GM15510 (cell line): ENCODE results near the gene RRBP1.

ENCODE experiments used
- POLR2A ChIP-seq: IDR thresholded peaks from 3 replicates; pipeline ENCODE4 v1.6.1; 2011; ENCODE audit warnings: borderline replicate concordance; ENCODE audit not compliant: insufficient read length; ENCODE audit errors: extremely low read depth

Gene RRBP1

DNA sequence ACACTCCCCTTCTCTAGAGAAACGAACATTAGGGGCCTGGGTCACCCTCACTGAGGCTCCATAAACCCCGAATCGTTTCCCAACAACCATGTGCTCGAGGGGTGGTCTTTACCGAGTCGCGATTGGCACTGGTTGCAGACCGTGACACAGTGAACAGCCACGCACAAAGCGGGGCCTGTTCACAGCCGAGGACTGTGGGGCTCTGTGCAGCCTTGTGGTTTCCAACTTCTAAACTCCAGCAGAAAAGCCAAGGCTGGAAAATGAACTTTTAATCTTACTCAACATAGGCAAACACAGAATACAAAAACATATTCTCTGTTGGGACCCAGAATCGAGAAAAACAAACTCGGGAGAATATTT, 19.0 kb downstream of the RRBP1 start:
- no peak for TF ChIP-seq POLR2A

DNA sequence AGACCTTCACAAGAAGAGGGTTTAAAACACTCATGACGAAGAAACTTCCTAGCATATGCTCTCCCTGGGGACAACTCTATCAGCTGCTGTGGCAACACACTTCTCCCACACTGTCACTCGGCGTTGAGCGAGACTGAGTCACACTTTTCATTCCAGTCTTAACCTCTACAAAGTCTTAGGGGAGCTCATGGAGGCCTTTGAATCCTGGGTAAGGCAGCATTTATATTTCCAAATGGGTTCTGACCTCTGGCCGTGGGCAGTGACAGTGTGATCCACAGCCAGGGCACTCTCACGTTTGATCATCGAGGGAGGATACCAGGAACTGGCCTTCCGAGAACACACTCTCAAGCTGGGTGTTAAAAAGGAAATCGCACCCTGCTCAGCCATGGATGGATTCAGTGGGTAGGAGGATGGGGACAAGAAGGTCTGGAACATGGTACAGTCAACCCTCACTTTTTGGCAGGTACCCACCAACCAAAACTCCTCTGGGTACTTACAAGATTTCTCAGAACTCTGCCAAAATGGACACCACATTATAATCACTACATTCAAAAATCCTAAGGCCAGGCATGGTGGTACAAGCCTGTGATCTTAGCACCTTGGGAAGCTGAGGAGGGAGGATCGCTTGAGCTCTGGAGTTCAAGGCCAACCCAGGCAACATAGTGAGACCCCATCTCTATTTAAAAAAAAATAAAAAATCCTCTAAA, 19.6 kb downstream of the RRBP1 start:
- TF ChIP-seq POLR2A, result no peak

DNA sequence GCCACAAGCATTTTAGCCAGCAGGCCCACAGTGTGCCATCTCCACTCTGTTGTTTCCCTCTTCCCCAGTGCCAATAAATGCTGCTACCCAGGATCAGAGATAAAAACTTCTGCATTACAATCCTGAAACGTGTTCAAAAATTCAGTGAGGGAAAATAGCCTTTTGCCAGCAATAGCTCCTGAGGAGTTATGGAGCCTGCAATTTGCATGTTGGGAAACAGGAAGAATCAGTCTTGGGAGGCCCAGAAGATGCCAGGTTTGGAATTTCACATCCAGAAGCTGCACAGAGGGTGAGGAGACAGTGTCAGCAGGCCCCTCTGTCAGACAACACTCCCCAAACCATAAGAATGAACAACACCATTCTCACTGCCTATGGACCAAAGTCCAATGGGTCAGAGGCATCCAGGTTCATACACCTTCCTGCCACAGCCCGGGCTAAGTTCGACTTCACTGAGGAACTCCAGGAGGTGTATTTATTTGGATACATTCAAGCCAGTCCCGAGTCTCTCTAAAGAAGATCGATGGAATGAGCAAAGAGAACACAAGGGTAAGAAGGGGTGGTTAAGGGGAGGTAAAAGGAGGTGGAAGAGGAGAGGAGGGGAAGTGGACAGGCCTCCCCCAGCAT, 20.8 kb downstream of the RRBP1 start:
- TF ChIP-seq POLR2A, result no peak

DNA sequence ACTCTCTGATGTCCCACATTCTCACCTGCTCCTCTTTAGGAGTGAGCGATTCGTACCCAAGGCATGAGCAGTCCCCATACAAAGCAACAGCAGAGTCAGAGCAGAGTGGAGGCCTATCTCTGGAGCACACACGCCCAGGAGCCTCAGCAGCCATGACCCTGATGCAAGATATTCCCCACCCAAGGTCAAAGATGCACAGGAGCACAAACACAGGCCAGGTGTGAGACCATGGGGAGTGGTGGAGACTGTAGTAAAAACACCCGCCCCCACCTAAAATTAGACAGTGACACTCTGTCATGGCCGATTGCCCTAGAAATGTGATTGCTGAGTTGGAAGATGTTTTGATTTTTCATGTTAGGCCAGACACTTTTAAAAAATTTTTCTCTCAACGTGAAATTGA, 21.4 kb downstream of the RRBP1 start:
- TF ChIP-seq POLR2A, result no peak

DNA sequence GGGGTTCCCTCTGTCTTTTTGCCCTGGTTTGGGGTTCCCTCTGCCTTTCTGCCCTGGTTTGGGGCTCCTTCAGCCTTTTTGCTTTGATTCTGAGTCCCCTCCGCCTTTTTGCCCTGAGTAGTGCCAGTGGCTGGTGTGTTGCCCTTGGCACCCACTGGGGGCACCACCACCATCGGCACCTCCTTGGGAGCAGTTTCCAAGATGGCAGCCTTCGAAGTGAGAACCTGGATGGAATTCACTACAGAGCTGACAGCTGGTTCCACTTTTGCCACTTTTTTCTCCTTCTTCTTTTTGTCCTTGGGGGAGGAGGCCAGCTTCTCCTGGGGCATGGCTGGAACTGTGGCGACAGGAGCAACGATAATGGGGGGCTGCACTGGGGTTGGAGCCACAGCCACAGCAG, 22.2 kb downstream of the RRBP1 start:
- TF ChIP-seq POLR2A, result no peak

DNA sequence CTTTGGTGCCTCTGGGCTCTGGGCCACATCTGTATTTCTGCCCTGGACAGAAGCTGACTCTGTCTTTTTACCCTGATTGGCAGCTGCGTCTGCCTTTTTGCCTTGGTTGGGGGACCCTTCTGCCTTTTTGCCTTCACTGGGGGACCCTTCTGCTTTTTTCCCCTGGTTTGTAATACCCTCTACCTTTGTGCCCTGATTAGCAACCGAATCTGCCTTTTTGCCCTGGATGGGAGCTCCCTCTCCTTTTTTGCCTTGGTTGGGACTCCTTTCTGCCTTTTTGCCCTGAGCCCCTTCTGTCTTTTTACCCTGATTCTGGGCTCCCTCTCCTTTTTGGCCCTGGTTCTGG, 23.4 kb downstream of the RRBP1 start:
- TF ChIP-seq POLR2A, result no peak

DNA sequence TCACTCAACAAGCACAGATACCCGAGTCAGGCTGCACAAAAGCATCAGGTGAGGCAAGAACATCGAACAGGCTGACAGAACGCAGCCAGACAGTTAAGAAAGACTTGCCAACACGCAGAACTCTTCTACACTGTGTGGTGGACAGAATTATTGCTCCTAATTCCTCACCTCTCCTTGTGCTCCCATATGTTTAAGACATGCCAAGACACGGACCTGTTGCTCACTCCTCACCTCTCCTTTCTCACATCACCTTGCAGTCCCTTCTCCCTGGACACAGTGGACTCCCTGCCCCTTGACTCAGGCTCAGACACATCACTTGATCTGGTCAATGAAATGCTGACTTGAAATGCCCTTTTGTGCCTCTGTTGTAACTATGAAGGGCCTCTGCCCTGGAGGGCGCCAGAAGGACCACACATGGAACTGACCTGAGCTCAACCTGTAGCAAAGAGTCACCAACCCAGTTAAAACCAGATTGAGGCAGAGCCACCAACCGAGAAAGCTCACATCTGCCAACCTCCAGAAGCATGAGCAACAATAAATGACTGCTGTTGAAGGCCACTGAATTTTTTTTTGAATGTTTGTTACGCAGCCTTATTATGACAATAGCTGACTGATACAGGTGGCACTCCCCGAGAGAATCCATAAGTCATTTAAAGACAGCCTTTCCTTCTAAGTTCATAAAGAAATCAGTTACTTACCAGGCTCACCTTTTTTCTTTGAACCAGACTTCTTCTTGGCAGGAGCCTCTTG, 24.0 kb downstream of the RRBP1 start:
- TF ChIP-seq POLR2A, result no peak

DNA sequence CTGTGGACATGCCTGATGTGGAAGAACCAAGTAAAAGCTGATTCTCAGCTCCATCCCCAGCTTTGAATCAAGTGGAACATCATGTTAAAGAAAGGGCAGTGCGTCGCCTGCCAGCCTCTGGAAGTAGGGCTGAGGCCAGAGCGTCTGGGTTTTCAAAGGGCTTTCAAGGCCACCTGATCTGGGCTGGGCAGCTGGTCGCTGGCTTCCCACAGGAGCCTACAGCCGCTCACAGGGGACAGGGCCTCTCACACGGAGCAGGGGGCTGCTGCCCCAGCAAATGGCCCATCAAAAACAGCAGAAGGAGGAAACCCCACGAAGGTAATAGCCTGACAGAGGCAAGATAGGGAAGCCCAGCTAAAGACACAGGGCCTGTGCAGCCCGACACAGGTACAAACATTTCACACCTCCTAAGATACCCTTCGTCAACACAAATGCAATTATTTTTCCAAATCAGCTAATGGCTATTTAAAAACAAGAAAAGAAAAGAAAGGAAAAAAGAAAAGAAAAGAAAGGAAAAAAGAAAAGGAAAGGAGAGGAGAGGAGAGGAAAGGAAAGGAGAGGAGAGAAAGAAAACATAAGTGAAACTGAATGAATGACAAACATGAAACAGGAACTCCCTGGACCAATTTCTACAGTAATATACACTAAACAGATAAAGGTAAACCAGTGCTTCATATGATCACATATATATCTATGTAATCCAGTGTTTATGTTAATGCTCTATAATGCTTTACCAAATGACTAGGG, 24.8 kb downstream of the RRBP1 start:
- TF ChIP-seq POLR2A, result no peak

DNA sequence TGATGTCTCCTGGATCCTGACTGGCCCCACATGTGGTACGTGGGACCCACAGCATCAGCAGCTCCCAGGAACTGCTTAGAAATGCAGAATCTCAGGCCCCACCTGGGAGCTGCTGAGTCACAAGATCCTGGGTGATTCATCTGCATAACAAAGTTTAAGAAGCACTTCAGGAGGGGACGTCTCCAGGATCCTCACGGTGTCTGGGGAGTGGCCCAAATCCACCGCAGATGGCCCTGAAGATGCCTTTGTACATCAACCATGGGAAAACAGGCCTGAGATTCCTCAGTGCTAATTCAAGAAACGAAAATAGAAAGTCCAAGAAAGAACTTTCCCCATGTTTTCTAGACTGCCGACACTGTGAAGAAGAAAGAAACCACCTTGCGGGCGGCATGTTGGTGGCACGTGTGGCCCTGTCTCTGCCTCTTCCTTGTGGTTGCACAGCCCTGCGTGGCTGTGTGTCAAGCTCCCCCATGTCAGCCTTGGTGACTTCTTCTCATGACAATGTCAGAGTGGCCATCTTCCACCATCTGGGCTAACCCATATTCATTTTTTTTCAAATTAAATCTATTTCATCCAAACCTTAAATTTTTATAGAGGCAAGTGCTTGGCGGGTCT, 26.1 kb downstream of the RRBP1 start:
- TF ChIP-seq POLR2A, result no peak

DNA sequence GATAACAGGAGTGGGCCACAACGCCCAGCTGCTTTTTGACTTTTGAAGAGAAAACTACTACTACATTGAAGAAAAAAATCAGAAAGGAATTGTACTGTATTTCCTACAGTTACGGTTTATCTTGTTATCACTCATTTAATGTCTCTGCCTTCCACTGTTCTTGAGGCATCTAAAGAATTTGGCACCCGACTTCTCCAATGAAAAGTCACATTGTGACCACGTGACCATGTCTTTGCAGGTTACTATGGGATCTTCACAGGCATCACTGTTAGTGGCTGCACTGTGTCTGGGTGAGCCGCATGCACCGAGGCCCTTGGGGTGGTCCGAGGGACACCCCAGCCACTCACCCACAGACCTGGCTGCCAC, 26.8 kb downstream of the RRBP1 start:
- TF ChIP-seq POLR2A, result no peak

DNA sequence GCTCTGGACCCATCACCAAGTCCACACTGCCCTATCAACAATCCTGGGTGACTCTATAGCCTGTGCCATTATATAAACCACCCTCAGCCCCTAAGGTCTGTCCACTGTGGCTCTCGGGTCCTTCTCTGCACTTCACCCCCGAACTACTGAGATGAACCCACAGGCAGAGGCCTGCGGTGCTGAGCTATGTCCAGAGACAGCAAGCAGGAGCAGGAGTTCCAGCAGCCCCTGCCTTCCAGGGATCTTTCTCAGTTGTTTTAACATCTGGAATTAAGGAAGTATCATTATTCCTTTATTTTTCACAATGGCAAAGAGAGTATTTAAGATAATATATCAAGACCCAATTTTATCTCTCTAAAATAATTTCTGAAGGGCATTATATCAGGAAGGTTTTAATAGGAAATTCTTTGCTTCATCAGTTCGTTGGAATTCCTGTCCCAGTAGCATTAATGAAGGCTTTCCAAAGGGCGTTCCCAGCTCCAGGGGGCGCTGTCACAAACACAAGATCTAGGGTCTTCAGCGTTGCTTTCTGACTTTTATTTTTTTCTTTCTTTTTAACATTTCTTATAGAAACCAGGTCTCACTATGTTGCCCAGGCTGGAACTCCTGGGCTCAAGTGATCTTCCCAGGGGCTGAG, 27.3 kb downstream of the RRBP1 start:
- TF ChIP-seq POLR2A, result no peak

DNA sequence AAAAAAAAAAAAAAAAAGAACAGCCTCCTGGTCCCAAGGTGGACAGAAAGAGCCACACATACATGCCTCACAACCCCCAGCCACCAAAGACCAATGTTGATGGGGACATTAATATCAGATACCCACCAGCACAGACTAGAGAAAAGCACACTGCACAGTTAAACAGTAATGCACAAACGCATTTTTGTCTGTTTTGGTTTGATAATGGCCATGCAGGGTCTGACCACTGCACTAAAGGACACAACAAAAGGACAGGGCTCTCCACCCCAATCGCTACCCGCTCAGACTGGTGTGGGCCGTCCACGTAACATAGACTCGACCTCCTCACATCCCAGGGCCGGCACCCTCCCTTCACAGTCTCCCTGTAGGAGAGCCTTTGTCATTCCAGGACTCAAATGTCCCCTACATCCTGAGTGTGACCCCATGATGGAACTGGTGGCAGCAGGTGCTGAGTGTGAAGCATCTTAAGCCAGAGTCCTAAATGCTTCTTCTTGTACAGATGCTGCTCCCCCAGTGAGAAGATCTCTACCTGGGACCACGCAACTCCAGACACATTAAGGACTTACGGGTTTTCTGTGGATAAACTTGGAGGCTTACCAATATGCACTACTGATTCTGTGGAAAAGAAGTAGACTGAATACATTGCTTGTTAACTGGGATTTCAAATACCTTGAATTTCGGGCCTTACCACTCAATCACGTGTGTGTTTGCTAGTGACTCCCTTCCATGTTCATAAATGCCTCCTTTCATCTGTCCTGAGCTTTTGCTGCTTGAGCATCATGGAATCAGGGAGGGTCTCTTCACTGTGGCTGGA, 28.0 kb downstream of the RRBP1 start:
- no peak for TF ChIP-seq POLR2A

DNA sequence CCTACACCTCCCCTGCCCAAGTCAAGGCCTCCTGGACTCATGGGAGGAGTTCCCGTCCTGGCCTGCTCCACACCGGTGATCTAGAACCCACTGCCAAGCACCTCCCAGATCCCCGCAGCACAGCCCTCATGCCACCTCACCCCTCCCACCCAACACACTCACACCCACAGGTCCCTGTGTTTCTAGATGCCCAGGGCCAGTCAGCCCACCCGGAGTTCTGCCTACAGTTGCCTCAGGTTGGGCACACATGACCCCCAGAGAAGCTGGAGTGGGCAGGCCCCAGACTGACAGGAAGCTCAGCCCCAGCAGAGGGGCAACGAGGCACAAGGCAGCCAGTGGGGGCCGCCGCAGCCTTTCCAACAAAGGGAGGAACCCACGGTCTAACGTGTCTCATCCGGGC, 29.6 kb downstream of the RRBP1 start:
- TF ChIP-seq POLR2A, result no peak
